Esophagus squamous epithelium (tissue), 4 donors: ENCODE data around the gene SEC24C.

Experiments
- CTCF ChIP-seq, 6 experiments: fragments of 450-650 bp in 4 of 6; fragments of 200-600 bp in 2 of 6; sonication (generic) in 2 of 6; IDR thresholded peaks; one replicate each; pipeline ENCODE4 v1.5.1; 2016 to 2019; ENCODE audit warnings: antibody characterized with exemption in 6 of 6, mild to moderate bottlenecking in 4 of 6, moderate library complexity in 4 of 6
- POLR2A ChIP-seq, 4 donors: fragments of 450-650 bp; IDR thresholded peaks; one replicate each; pipeline ENCODE4 v1.6.1; 2017; ENCODE audit warnings: antibody characterized with exemption in 4 of 4, mild to moderate bottlenecking in 4 of 4, moderate library complexity in 3 of 4

GRCh38 chr10:73810735-73811465 is 66.7 kb downstream of the SEC24C start:
- TF ChIP-seq CTCF (IDR thresholded peaks at IDR 0.05) (no peak), POLR2A (IDR thresholded peaks at IDR 0.05) (no peak)
